T-helper 9 cell (primary cell): ENCODE data around the gene NADK.
"Not testable (repeated sequence)": the region's sequence is repeated elsewhere in the genome, so short reads cannot be mapped to it uniquely, and the experiment has no call there.

ENCODE experiments used
- DNase-seq: peaks from one replicate; pipeline ENCODE4 v3.0.0-alpha.2; 2020

NADK gene

DNA sequence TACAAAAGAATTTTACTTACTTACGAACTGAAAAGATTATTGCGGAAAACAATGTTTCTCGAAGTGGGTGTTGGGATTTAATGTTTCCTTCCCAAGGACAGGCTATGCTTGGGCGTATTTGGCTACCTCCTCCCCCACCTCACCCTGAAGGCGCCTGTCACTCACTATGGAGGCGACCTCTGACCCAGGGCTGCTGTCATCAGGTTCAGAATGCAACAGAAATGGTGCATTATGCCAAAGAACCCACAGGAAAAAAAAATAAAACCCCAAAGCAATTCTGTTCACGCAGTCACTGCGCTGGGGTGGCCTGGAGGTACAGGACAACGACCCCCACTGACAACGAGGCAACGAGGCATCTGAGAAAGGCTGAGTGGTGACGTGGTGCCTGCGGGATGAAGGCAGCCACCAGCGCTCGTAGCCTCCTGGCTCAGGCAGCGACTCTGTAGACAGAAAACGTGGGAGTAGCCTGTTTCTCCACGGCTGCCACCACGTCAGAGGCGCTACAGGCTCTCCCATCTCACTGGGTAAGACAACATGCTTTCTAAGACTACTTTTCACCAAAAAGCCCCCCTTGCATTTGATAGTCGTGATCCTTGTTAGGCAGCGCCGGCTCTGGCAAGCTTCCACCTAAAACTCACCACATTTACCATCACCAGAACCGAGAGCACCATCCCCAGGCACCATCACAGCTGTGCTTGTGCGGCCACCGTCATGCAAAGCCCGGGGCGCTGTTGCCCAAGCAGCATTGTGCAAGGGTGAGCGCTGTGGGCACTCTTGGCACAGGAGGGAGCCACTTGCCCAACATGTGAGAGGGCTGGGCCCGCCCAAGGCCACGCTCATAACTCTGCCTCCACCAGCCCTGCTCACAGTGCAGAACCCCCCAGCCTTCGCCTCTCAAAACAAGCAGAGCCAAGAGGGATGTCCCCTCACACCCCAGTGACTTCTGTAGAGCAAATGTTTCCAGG, 14.3 kb downstream of the NADK start:
- DNase-seq, result no peak

DNA sequence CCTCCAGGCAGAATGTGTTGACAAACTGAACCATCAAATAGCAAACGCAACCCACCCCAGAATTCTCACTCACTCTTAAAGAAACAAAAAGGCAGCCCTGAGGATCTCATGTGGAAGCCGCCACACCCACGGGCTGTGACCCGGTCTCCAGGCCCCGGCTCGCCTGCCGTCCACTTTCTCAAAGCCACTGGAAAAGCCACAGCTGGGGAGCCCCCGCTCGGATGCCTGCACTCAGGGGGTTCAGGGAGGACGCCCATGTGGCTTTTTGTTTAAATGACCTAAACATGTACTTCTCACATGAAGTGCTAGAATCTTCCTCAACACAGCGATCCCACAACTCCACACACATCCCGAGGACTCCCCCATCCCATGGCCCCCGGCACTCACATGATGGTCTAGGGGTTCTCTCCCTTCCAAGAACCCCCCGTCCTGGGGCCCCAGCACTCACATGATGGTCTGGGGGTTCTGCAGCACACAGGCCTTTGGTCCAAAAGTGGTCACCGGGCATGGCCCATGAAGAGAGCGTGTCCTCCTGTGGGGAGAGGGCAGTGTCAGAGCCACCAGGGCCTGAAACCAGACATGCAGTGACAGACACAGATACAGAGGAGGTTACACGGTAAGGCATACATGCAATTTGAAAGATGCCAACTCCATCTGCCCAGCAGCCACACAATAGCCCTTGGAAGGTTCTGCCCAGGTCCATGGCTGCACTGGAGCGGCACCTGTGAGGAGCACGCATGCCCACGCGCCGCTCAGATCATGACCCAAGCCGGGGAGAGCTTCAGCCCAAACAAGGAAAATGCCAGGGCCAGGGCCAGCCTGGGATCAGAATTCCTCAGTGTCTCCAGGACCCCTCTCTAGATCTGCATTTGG, 16.5 kb downstream of the NADK start:
- DNase-seq, result no peak

DNA sequence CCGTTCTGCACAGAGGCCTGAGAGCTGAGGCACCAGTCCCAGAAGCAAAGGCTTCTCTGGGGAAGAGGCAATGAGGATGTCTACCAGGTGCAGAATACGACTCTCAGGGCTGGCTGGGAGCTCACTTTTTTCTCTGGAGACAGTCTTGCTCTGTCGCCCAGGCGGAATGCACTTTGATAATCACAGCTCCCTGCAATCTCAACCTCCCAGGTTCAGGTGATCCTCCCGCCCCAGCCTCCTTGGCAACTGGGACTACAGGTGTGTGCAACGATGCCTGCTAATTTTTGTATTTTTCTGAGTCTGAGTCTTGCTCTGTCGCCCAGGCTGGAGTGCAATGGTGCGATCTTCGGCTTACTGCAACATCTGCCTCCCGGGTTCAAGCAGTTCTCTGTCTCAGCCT, 17.6 kb downstream of the NADK start:
- no peak for DNase-seq

DNA sequence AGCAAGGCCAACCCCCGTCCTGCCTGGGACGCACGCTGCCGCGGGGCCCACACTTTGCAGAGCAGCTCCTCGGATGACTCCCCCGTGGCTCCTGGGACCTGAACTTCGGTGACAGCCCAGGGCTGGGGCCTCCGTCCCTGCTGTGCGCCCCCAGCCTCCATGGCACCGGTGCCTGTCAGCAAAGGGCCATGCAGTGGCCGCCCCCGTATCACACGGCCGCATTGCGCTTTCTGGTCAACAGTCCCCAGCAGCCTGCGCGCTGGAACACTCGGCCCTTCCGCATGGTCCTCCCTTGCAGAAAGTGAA, 18.0 kb downstream of the NADK start:
- DNase-seq, result no peak

DNA sequence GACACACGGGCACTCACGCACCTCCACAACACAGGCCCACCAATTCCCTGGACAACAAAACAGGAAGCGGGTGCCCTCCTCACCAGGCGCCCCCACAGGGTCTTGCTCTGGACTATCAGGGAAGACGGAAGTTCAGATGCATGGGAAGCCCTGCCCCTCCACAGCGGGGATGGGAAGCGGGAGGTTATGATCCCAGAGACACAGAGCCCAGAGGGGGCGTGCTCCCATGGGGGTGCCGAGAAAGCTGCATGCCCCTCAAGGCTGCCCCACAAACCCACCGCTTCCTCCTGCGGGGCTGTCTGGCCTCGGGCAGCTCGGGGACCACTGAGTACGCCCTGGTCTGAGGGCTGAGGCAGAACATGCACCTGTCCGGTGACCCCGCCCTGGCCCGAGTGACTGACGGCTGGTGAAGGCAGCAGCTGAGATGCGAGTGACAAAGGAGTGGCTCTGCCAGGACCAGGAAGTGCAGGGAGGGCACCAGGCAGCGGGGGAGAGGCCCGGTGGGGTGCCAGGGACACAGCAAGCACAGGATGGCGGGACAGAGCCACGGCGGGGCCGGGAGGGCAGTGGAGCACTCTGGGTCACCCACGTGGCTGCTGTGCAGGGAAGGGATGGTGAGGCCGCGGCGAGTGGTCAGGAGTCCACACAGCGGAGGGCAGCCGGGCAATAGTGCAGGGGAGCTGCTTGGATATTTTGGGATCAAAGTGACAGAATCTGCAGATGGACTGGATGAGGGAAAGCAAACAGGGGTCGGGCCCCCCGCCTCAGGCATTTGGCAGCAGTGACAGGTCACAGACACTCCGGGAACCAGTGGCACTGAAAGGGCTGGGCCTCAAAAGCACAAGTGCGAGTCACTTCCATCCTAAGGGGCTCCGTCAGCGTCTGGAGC, 18.6 kb downstream of the NADK start:
- DNase-seq, result no peak

DNA sequence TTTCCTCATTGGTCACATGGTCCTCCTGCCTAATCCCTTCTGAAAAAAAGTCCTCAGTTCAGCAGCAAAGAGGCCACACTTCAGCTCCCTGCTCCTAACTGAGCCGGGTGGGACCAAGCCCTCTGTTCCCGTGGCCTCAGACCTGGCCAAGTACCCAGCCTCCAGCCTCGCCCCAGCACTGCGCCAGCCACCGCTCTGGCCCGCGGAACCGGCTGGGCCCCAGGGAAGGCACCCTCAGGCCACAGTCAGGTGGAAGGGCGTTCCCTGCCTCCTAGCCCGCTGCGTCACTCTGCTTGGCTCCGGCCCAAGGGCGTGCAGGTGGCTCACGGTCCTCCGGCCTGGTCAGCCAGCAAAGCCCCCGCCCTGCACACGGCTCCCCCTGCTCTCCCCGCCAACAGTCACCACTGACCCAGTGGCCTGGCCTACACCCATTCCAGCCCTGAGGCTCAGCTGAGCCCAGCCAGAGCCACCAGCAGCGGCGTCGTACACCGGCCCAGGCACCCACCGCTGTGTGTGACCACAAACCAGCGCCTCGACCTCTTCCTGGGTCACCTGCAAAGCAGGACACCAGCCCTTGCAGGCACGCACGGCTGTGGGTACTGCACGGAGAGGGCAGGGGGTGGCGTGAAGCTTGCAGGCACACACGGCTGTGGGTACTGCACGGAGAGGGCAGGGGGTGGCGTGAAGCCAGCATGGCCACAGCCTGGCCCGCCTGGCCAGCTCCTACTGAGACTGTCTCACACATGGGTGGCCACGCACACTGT, 19.4 kb downstream of the NADK start:
- DNase-seq, result no peak

DNA sequence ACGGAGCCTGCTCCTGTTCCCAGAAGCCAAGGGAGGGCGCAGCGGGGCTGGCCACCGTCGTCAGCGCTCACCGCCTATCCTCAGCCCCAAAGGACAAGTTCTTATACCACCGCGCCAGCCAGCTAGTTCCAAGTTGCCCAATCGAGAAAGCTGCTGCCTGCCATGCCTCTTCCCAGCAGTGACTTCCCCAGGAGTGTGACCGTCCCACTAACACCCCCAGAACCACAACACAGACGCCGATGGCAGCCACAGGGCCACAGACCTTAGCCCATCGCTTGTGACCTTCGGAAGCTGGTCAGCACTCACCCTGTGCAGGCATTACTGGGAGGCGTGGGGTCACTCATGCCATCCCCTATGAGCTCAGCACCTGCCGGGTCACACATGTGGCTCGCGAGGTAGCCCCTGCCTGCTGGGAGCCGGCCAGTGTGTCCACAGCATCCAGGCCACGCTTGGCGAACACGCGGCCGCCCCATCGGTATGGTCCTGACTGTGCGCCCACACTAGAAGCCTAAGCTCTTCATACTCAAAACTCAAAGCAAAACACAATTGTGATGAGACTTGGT, 20.1 kb downstream of the NADK start:
- DNase-seq, result no peak

DNA sequence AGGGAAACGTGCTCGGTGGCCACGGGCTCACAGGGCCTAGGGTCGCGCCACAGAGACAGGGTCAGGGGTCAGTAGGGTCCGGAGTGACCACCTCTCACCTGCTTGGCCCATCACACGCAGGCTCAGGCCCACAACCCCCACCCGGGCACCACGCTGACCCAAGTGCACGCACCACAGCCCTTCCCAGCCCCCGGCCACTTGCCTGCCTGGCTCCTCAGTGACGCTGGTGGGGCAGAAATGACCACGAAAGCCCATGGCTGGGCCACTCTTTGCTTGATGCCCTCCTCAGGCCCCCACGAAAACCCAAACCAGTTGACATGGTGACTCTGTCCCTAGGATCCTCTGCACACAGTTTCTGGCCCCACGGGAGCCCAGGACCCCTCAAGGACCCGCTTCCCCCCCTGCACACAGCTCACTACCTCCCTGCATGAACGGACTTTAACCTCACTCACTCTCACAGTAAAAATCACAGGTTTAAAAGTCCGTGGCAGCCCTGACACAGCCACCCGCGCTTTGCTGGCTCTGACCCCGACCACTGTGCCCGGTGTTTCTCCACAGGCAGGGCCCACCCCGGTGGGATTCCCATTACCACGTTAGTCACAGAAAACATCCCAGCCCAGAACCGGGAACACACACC, 20.7 kb downstream of the NADK start:
- no peak for DNase-seq

DNA sequence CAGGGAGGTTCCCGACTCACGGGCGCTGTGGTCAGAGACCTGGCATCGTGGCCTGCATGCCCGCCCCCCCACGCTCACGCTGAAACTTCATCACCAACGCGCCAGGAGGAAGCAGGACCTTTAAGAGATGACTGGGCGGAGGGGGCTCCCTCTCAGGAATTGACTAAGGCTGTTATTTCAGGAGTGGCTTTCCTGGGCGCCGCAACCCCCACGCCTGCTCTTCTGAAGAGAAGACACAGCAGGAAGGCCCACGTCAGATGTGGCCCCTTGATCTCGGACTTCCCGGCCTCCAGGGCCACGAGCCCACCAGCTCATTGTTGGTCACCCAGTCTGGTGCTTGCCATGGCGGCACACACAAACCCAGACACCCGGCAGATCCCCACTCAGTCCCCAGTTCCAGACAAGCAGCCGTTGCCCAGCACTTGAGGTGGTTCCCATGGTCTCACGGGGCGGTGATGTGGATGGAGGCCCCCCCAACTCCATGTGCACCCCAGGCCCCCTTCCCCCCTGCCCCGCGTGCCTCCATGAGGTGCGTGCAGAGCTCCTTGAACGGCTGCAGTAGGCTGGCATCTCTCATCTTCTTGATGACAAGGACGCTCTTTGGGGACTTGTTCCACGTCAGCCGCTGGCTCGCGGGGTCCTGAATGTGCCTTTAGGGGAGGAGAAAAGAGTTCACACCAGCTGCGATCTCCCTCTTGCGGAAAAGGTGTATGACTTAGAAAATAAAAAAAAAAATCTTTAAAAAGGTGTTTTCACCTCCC, 21.4 kb downstream of the NADK start:
- DNase-seq, result no peak

DNA sequence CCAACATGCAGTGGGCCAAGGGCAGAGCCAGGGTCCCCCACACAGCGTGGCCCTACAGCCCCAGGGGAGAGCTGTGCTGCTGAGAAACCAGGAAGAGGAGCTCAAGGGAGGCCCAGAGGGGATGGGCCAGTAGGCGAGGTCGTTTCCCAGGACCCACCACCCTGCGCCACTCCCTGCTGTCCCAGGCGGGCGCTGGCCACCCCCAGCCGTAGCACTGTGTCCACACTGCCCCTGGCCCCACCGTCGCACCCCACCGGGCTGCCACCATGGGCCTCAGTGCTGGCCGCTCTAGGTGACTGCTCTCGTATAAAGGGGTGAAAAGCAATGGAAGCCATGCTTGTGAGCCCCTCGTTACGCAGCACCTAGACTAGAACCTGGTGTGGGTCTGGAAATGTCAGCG, 22.4 kb downstream of the NADK start:
- no peak for DNase-seq

DNA sequence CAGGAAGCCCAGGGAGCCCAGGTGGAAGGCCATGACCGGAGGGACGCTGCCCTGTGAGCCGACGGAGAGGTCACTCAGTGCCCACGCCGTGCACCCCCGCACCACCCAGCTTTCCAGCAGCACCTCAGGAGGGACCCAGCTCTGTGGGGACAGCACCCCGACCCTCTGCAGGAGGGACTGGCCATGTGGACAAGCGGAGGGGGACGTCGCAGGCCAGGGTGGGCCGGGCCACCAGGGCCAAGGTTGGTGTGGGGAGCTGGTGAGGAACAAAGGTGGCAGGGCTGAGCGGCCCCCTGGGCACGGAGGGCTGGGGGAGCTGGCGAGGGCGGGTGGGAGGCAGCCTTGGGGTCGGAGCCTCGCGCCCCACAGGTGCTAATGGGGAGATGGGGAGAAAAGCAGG, 22.8 kb downstream of the NADK start:
- DNase-seq, result no peak

DNA sequence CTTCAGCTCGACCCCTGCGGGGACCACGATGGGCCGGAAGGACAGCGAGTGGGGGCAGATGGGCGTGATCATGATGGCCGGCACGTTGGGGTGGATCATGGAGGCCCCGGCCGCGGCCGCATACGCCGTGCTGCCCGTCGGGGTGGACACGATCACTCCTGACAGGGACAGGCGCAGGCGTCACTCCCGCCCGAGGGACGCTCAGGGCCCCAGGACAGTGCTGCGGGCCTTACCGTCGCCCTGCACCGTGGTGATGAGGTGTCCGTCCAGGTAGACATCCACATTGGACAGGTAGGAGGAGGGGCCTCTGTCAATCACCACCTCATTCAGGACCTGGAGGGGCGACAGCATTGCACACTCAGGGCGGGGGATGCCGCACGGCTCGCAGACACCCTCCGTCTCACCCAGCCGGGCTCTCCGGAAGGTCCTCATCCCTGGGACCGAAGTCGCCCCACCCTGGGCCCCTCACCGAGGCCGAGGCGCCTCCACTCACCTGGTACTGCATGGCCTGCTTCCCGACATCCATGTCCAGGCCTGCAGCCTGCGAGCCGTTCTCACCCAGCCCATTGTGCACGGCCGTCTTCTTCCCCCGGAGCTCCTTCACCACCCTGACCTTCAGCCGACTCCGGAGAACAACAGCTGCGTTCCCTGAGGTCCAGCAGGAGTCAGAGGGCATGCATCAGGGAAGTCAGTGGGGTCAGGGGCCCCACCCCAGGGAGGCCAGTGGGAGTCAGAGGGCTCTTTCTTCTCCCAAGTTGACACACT, 24.0 kb downstream of the NADK start:
- no peak for DNase-seq

DNA sequence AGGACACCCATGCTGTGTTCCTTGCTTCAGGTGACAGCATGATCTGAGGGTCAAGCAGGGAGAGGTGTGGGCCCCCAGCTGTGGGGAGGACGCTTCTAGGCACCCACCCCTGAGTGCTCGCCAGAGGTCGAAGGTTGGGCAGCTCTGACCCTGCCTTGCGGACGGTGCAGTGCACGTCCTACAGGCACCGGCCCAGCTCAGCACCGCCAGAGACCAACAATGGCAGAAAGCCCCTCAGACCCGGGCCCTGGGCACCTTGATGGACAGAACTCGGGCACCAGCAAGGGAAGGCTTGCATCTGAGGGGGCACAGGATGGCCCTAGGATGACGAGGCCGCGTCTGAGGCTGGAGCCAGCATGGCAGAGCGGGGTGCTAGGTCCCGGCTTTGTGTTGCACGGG, 24.7 kb downstream of the NADK start:
- DNase-seq, result no peak

DNA sequence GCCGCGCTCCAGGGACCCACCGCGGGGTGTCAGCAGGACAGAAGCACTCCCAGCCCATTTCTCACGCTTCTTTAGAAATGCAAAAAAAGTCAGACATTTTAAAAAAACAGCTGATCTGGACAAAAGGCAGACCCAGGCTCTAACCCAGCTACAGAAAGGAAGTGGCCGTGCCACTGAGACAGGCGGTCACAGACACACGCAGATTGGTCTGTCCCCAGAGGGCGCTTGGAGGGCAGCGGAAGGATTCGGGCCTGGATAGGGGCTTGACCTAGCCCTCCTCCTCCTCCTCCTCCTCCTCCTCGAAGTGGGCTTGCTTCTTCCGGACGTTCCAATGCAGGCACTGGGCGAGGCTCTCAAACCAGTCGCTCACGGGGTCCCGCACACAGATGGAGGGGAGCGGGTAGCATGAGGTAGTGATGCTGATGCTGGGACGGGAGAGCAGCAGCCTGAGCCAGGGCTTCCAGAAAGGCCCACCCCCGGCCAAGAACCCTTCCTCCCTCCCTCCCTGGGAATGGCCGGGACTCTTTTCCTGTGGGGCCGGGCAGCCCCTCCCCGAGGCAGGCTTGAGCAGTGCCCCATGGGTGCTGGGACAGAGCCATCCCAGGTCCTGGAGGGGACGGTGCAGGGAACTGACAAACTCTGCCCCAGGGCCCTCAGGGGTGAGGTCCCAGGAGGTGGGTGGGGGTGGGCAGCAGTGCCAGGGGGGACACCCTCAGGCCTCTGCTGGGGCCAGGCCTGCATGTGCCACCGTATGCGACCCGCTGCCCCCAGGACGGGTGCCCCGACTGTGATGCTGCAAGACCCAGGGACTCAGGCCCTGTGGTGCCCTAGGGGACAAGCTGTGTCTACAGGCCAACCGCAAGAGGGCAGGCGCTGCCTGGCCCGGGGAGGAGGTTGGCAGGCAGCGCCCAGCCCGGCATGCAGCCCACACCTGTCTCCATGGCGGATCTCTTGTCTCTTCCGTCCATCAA, 25.3 kb downstream of the NADK start:
- no peak for DNase-seq

DNA sequence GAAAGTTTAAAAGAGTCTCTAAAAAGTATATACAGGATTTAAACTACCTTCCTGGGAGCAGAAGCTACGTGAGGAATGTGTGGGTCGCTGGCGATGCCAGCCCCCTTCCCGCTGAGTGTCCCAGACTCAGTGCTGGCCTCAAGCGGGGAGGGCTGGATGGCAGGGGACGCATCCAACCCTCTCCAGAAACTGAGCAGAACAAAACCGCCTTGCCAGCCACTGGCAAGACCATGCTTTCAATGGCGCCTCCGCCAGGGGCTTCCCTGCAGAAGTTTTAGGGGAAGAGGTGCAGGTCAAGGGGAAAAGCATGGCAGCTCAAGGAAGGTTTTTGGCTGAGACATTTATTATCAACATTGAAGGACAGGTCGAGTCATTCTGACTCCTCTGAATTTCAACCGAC, 26.1 kb downstream of the NADK start:
- DNase-seq, result no peak

DNA sequence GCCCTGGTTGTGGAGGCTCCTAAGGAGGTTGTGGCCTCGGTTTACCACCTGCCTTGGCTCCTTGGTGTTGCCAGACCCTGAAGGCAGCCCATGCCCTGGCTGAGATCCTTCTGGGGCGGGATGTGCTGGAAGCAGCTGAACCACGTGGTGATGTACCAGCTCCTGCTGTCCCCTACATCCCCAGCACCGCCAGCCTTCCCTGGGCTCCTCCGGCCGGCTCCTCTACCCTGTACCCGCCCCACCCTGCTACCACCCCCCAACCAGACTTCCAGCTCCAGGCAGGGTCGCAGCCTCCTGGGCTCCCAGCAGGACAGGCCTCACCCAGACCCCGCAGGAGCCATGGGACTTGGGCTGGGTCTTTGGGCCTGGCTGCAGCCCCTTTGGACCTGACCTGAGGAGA, 28.3 kb downstream of the NADK start:
- not testable (repeated sequence) for DNase-seq

DNA sequence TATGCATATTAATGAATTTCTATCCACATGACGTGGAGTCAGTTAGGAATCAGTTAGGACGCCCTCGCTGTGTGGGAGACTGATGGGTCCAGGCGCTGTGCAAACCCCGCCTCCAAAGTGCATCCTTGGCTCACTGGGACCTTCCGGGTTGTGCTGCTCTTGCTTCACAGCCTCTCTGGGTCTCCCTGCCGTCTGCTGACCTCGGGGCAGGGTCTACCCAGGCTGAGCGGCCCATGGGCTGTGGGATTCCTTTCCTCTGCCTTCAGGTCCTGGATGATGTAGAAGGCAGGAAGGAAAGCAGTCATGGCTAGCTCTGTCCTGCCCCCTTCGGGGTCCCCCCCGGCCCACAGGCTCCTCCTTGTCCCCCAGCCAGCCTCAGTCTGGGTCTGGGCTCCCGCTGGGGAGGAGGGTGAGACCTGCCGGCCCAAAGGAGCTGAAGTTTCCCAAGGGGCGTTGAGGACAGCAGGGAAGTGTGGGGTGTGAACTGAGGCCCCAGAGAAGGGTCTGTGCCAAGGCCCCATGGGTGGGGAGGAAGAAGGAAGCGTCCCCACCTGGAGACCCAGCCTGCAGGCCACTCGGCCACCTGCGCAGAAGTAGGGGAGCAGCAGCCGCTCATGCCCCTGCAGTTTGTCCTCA, 29.5 kb downstream of the NADK start:
- no peak for DNase-seq

DNA sequence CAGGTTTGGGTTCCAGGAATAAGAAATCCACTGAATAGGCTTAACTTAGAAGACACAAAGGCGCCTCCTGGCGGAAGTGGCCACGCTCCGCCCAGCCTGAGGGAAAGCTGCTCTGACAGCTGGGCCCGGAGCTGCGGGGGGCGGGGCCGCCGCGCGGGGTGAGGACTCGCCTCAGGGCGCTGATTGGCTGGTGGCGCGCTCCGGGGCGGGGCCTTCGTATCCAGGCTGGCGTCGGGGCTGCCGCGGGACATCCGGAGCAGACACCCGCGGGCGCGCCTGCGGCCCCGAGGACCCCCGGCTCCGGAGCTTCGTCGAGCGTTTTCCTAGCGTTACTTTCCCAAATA, 31.7 kb downstream of the NADK start:
- not testable (repeated sequence) for DNase-seq
